Testis (tissue), 3 donors: ENCODE data around the gene ZNF423. TPM values are rescaled to one million over a fixed set of nuclear protein-coding genes. Genes with fewer than 3 reads are reported as not detected.

ENCODE experiments used
- DNase-seq: peaks from one replicate; pipeline ENCODE4 v3.0.0-alpha.2; 2019
- H3K27ac ChIP-seq, 2 donors: fragments of 200-600 bp; sonication (generic); one replicate each; pipeline ENCODE4 v1.5.1; 2019
- H3K27me3 ChIP-seq: fragments of 200-600 bp; sonication (generic); one replicate; pipeline ENCODE4 v1.5.1; 2019
- H3K36me3 ChIP-seq: fragments of 200-600 bp; sonication (generic); one replicate; pipeline ENCODE4 v1.5.1; 2017; ENCODE audit warnings: low read depth; ENCODE audit errors: missing control alignments
- H3K4me1 ChIP-seq: fragments of 200-600 bp; sonication (generic); one replicate; pipeline ENCODE4 v1.5.1; 2019
- H3K4me3 ChIP-seq, 2 donors: fragments of 200-600 bp; sonication (generic); one replicate each; pipeline ENCODE4 v1.5.1; 2017 to 2019
- H3K9me3 ChIP-seq: fragments of 200-600 bp; sonication (generic); one replicate; pipeline ENCODE4 v1.5.1; 2017
- CTCF ChIP-seq, 3 experiments: fragments of 450-650 bp in 2 of 3; fragments of 200-600 bp in 1 of 3; sonication (generic) in 1 of 3; IDR thresholded peaks; one replicate each; pipeline ENCODE4 v1.5.1; 2016 to 2019; ENCODE audit warnings: antibody characterized with exemption in 3 of 3, mild to moderate bottlenecking in 2 of 3, moderate library complexity in 1 of 3
- POLR2A ChIP-seq: fragments of 450-650 bp; IDR thresholded peaks from one replicate; pipeline ENCODE4 v1.6.1; 2017; ENCODE audit warnings: antibody characterized with exemption, mild to moderate bottlenecking, moderate library complexity
- WGBS, 2 donors: methylation state at CpG; one replicate each; pipeline ENCODE4 v1.1.5; 2018; 5-methylcytosine and 5-hydroxymethylcytosine counted together
- intact Hi-C: fragments of 100-400 bp; cut with DNase I; formaldehyde crosslinking; loops from one replicate; pipeline ENCODE4 v1.15.1; 2023; ENCODE audit warnings: low total_unique reads
- polyA plus RNA-seq: library from polyadenylated mRNA; stranded (reverse); fragments of 350-450 nt; fragmentation: Illumina TruSeq; extraction: RNeasy Lipid Tissue Mini Kit (QIAGEN cat#74804); gene quantifications from one replicate; pipeline ENCODE4 v1.2.3, GENCODE V29; 2014; ENCODE audit warnings: low read depth, low replicate concordance; ENCODE audit not compliant: insufficient read depth
- total RNA-seq, 2 donors: library from RNA; depleted of rRNA; stranded (reverse); fragments of >200 nt; gene quantifications; one replicate each; pipeline ENCODE4 v1.2.3, GENCODE V29; 2016

Gene ZNF423
- total and polyA plus RNA-seq, 3 donors from 2014 or later = 8.9 to 19.0 (median 12.1) TPM

GRCh38 chr16:49460786-49461470 is 395.0 kb downstream of the ZNF423 start:
- 79 to 84% methylated on average over 10 of the region's 10 CpGs for WGBS, 2 donors
- Histone ChIP-seq H3K4me3 (no peak overlapping the region), H3K4me1 (no peaks in the 10 kb centered on the region), H3K27me3 (no peaks in the 10 kb centered on the region), H3K27ac (no peak overlapping the region), H3K36me3 (no peaks in the 10 kb centered on the region), H3K9me3 (no peaks in the 10 kb centered on the region)
- TF ChIP-seq POLR2A (no peak), CTCF (IDR thresholded peaks at IDR 0.05) (no peak)
- no peak for DNase-seq
- intact Hi-C loops = no loop called here

- H3K4me3 ChIP-seq = no peak overlapping the region
- no peaks in the 10 kb centered on the region for H3K9me3 ChIP-seq
- no peak for DNase-seq
- WGBS, 2 donors = 85 to 90% methylated on average over 6 of the region's 6 CpGs
- intact Hi-C loops = no loop called here
- no peak overlapping the region for H3K27ac ChIP-seq
- no peaks in the 10 kb centered on the region for H3K36me3 ChIP-seq
- TF ChIP-seq POLR2A (no peak), CTCF (IDR thresholded peaks at IDR 0.05) (no peak)
- no peaks in the 10 kb centered on the region for H3K4me1 ChIP-seq
- no peaks in the 10 kb centered on the region for H3K27me3 ChIP-seq
Measured at GRCh38 chr16:49459953-49460735, 395.8 kb downstream of the ZNF423 start.

GRCh38 chr16:49458656-49459445 is 397.1 kb downstream of the ZNF423 start:
- DNase-seq = no peak
- no peak for TF ChIP-seq POLR2A
- TF ChIP-seq CTCF (IDR thresholded peaks at IDR 0.05) = no peak
- Histone ChIP-seq H3K27me3 (no peaks in the 10 kb centered on the region), H3K27ac (no peak overlapping the region), H3K4me1 (no peaks in the 10 kb centered on the region), H3K9me3 (no peaks in the 10 kb centered on the region), H3K4me3 (no peak overlapping the region), H3K36me3 (no peaks in the 10 kb centered on the region)
- intact Hi-C loops = no loop called here
- 80 to 95% methylated on average over 3 to 5 of the region's 5 CpGs for WGBS, 2 donors

GRCh38 chr16:49458243-49458642 is 397.7 kb downstream of the ZNF423 start:
- TF ChIP-seq POLR2A (no peak), CTCF (IDR thresholded peaks at IDR 0.05) (no peak)
- no peak for DNase-seq
- no peaks in the 10 kb centered on the region for H3K36me3 ChIP-seq
- no peak overlapping the region for H3K4me3 ChIP-seq
- no peak overlapping the region for H3K27ac ChIP-seq
- H3K27me3 ChIP-seq = no peaks in the 10 kb centered on the region
- intact Hi-C loops = no loop called here
- H3K4me1 ChIP-seq = no peaks in the 10 kb centered on the region
- 91% methylated on average over 6 of the region's 6 CpGs for WGBS, 2 donors
- H3K9me3 ChIP-seq = no peaks in the 10 kb centered on the region
